HepG2 (cell line): Measurements from ENCODE around the gene MAN1C1.

Experiments
- CTCF ChIP-seq: sonication (generic); formaldehyde crosslinking; IDR thresholded peaks from 2 replicates; pipeline ENCODE4 v1.5.0; 2020; ENCODE audit warnings: mild to moderate bottlenecking, missing genetic modification reagents, moderate library complexity
- FOXA1 ChIP-seq, 2 experiments: fragments of 450-650 bp in 1 of 2; sonication (generic) in 1 of 2; formaldehyde crosslinking in 1 of 2; IDR thresholded peaks; 2 replicates each; pipeline versions ENCODE4 v1.4.0 to v1.6.1; 2016 to 2020; ENCODE audit warnings: missing genetic modification reagents in 1 of 2
- HOMEZ ChIP-seq: IDR thresholded peaks from 2 replicates; pipeline ENCODE4 v1.6.1; 2016; ENCODE audit warnings: low read depth
- KMT2B ChIP-seq: IDR thresholded peaks from 2 replicates; pipeline ENCODE4 v1.6.1; 2016; ENCODE audit warnings: missing genetic modification reagents, missing compliant biosample characterization
- PTBP1 ChIP-seq: fragments of 200-400 bp; formaldehyde crosslinking; IDR thresholded peaks from 2 replicates; pipeline ENCODE4 v1.6.1; 2018; ENCODE audit warnings: low read length, low read depth; ENCODE audit not compliant: poor library complexity, severe bottlenecking
- SIN3A ChIP-seq: IDR thresholded peaks from 2 replicates; pipeline ENCODE4 v1.6.1; 2011; ENCODE audit warnings: low read depth, mild to moderate bottlenecking, control low read depth, low read length, borderline replicate concordance
- ZNF207 ChIP-seq: fragments of 450-650 bp; IDR thresholded peaks from 2 replicates; pipeline ENCODE4 v1.6.1; 2016; ENCODE audit warnings: antibody characterized with exemption, borderline replicate concordance
- ZNF260 ChIP-seq: sonication (generic); formaldehyde crosslinking; IDR thresholded peaks from 2 replicates; pipeline ENCODE4 v1.4.0; 2020; ENCODE audit warnings: missing genetic modification reagents, low read depth, mild to moderate bottlenecking, borderline replicate concordance

GRCh38 chr1:25571522-25571970 lies 45.0 kb upstream of the MAN1C1 start:
- no peak for TF ChIP-seq ZNF260 (CRISPR knock-in tag)
- TF ChIP-seq CTCF (CRISPR knock-in tag): no peak
- no peak for TF ChIP-seq SIN3A
- no peak for TF ChIP-seq PTBP1
- TF ChIP-seq ZNF207: no peak
- no peak for TF ChIP-seq FOXA1 (IDR thresholded peaks at IDR 0.05)
- TF ChIP-seq FOXA1 (CRISPR knock-in tag; IDR thresholded peaks at IDR 0.05): no peak
- TF ChIP-seq HOMEZ: no peak
- TF ChIP-seq KMT2B (CRISPR knock-in tag): no peak
